ENCODE results near the gene TMEM151A. TPM values are rescaled to one million over a fixed set of nuclear protein-coding genes. Genes with fewer than 3 reads are reported as not detected.

The TMEM151A gene
- 0.15 TPM for polyA plus RNA-seq (2013, experiment 1 of 2)
- polyA plus RNA-seq (2013, experiment 2 of 2) = 0.17 TPM

- Histone ChIP-seq H3K36me3 (replicated peaks in 1 of 2; ENCODE audit: control insufficient read depth in 2 of 2, insufficient read depth in 2 of 2, low read length in 2 of 2) (peaks cover 0 to 4% of the 10 kb centered on the region in 2 donors), H2BK120ac (ENCODE audit: low read depth, low read length) (no peak within 1 kb of the TSS), H3K4me1 (ENCODE audit: control insufficient read depth in 2 of 2, insufficient read depth in 1 of 2, low read depth in 1 of 2, low read length in 2 of 2) (peaks cover 9 to 14% of the 10 kb centered on the region in 2 donors), H3K4ac (ENCODE audit: low read length) (no peak within 1 kb of the TSS), H3K23ac (ENCODE audit: low read depth, low read length, poor library complexity) (peak within 1 kb of the TSS; percentile 85), H3K4me3 (ENCODE audit: low read length in 2 of 2) (peak within 1 kb of the TSS in 1 of 2 donors; percentile 71), H3K9ac (ENCODE audit: low read depth, low read length, poor library complexity) (no peak within 1 kb of the TSS), H3K9me3 (replicated peaks in 1 of 2; ENCODE audit: control insufficient read depth in 2 of 2, insufficient read depth in 1 of 2, low read depth in 1 of 2, low read length in 2 of 2) (peaks cover 0 to 5% of the 10 kb centered on the region in 2 donors), H2BK12ac (ENCODE audit: low read length) (no peak within 1 kb of the TSS), H3K4me2 (ENCODE audit: insufficient read depth, low read length, poor library complexity, severe bottlenecking) (peak within 1 kb of the TSS; percentile 57), H4K8ac (ENCODE audit: low read depth, low read length) (no peak within 1 kb of the TSS), H2AK5ac (ENCODE audit: low read depth, low read length) (no peak within 1 kb of the TSS), H2BK5ac (ENCODE audit: low read length) (peak within 1 kb of the TSS; percentile 66), H3K27me3 (ENCODE audit: control insufficient read depth in 3 of 3, insufficient read depth in 3 of 3, low read depth in 1 of 3, low read length in 3 of 3) (peaks cover 19 to 58% (median 40%) of the 10 kb centered on the region in 3 experiments), H3K27ac (replicated peaks; ENCODE audit: low read length) (no peak within 1 kb of the TSS), H2BK15ac (ENCODE audit: low read length) (peak within 1 kb of the TSS; percentile 24), H4K91ac (ENCODE audit: low read depth, low read length, poor library complexity) (peak within 1 kb of the TSS; percentile 22), H3K79me1 (ENCODE audit: low read depth, low read length) (peaks cover 8% of the 10 kb centered on the region), H3K18ac (ENCODE audit: low read length) (peak within 1 kb of the TSS; percentile 85), H2AFZ (ENCODE audit: low read length) (peak within 1 kb of the TSS; percentile 68), H3K14ac (ENCODE audit: low read length) (peak within 1 kb of the TSS; percentile 2)
- no peak for DNase-seq (ENCODE audit: low spot score)
- WGBS, 2 donors (ENCODE audit: extremely low coverage in 2 of 2, insufficient read length in 2 of 2, insufficient replicate concordance in 1 of 2) = no CpG with 5 or more reads among the region's 95 CpGs
These were observed at the start of gene TMEM151A for GRCh38 chr11:66291706-66292542. Gene TMEM151A, plus strand, starts transcription at chr11:66291894. Its CDS starts 120 bp downstream, at chr11:66292014.

- H3K4ac ChIP-seq (ENCODE audit: low read length) = no peak overlapping the region
- H2BK120ac ChIP-seq (ENCODE audit: low read depth, low read length) = no peak overlapping the region
- H4K91ac ChIP-seq (ENCODE audit: low read depth, low read length, poor library complexity) = no peak overlapping the region
- H2BK12ac ChIP-seq (ENCODE audit: low read length) = no peak overlapping the region
- no peak overlapping the region for H3K9ac ChIP-seq (ENCODE audit: low read depth, low read length, poor library complexity)
- peaks cover 6 to 44% of the 10 kb centered on the region in 2 donors for H3K36me3 ChIP-seq (replicated peaks in 1 of 2; ENCODE audit: control insufficient read depth in 2 of 2, insufficient read depth in 2 of 2, low read length in 2 of 2)
- no peak overlapping the region for H2BK15ac ChIP-seq (ENCODE audit: low read length)
- no peak for DNase-seq (ENCODE audit: low spot score)
- peaks cover 0 to 5% of the 10 kb centered on the region in 2 donors for H3K4me1 ChIP-seq (ENCODE audit: control insufficient read depth in 2 of 2, insufficient read depth in 1 of 2, low read depth in 1 of 2, low read length in 2 of 2)
- H2AFZ ChIP-seq (ENCODE audit: low read length) = no peak overlapping the region
- no peak overlapping the region for H3K23ac ChIP-seq (ENCODE audit: low read depth, low read length, poor library complexity)
- H3K79me1 ChIP-seq (ENCODE audit: low read depth, low read length) = no peaks in the 10 kb centered on the region
- no peak overlapping the region for H3K4me2 ChIP-seq (ENCODE audit: insufficient read depth, low read length, poor library complexity, severe bottlenecking)
- H3K18ac ChIP-seq (ENCODE audit: low read length) = peak overlapping the region; percentile 3
- no peaks in the 10 kb centered on the region for H3K9me3 ChIP-seq (replicated peaks in 1 of 2; ENCODE audit: control insufficient read depth in 2 of 2, insufficient read depth in 1 of 2, low read depth in 1 of 2, low read length in 2 of 2)
- no peak overlapping the region for H4K8ac ChIP-seq (ENCODE audit: low read depth, low read length)
- no peak overlapping the region for H3K14ac ChIP-seq (ENCODE audit: low read length)
- H2BK5ac ChIP-seq (ENCODE audit: low read length) = no peak overlapping the region
- H3K27me3 ChIP-seq (ENCODE audit: control insufficient read depth in 3 of 3, insufficient read depth in 3 of 3, low read depth in 1 of 3, low read length in 3 of 3) = no peaks in the 10 kb centered on the region
- WGBS, 2 donors (ENCODE audit: extremely low coverage in 2 of 2, insufficient read length in 2 of 2, insufficient replicate concordance in 1 of 2) = no CpG with 5 or more reads among the region's 14 CpGs
- H3K4me3 ChIP-seq (ENCODE audit: low read length in 2 of 2) = no peak overlapping the region
- H2AK5ac ChIP-seq (ENCODE audit: low read depth, low read length) = no peak overlapping the region
- no peak overlapping the region for H3K27ac ChIP-seq (replicated peaks; ENCODE audit: low read length)
These were observed 49.5 kb upstream of the TMEM151A start for GRCh38 chr11:66242095-66242765.

- H4K91ac ChIP-seq (ENCODE audit: low read depth, low read length, poor library complexity) = no peak overlapping the region
- no peaks in the 10 kb centered on the region for H3K9me3 ChIP-seq (replicated peaks in 1 of 2; ENCODE audit: control insufficient read depth in 2 of 2, insufficient read depth in 1 of 2, low read depth in 1 of 2, low read length in 2 of 2)
- no peak overlapping the region for H3K14ac ChIP-seq (ENCODE audit: low read length)
- peak overlapping the region; percentile 44 for H2BK5ac ChIP-seq (ENCODE audit: low read length)
- WGBS, 2 donors (ENCODE audit: extremely low coverage in 2 of 2, insufficient read length in 2 of 2, insufficient replicate concordance in 1 of 2) = no CpG with 5 or more reads among the region's 13 CpGs
- H3K4me1 ChIP-seq (ENCODE audit: control insufficient read depth in 2 of 2, insufficient read depth in 1 of 2, low read depth in 1 of 2, low read length in 2 of 2) = peaks cover 0 to 5% of the 10 kb centered on the region in 2 donors
- no peaks in the 10 kb centered on the region for H3K27me3 ChIP-seq (ENCODE audit: control insufficient read depth in 3 of 3, insufficient read depth in 3 of 3, low read depth in 1 of 3, low read length in 3 of 3)
- DNase-seq (ENCODE audit: low spot score) = no peak
- H2AFZ ChIP-seq (ENCODE audit: low read length) = no peak overlapping the region
- H3K79me1 ChIP-seq (ENCODE audit: low read depth, low read length) = no peaks in the 10 kb centered on the region
- no peak overlapping the region for H3K4me2 ChIP-seq (ENCODE audit: insufficient read depth, low read length, poor library complexity, severe bottlenecking)
- H3K18ac ChIP-seq (ENCODE audit: low read length) = no peak overlapping the region
- H3K4ac ChIP-seq (ENCODE audit: low read length) = no peak overlapping the region
- no peak overlapping the region for H4K8ac ChIP-seq (ENCODE audit: low read depth, low read length)
- no peak overlapping the region for H2BK12ac ChIP-seq (ENCODE audit: low read length)
- H3K9ac ChIP-seq (ENCODE audit: low read depth, low read length, poor library complexity) = no peak overlapping the region
- H3K23ac ChIP-seq (ENCODE audit: low read depth, low read length, poor library complexity) = no peak overlapping the region
- no peak overlapping the region for H3K27ac ChIP-seq (replicated peaks; ENCODE audit: low read length)
- no peak overlapping the region for H3K4me3 ChIP-seq (ENCODE audit: low read length in 2 of 2)
- H2BK15ac ChIP-seq (ENCODE audit: low read length) = no peak overlapping the region
- no peak overlapping the region for H2BK120ac ChIP-seq (ENCODE audit: low read depth, low read length)
- H3K36me3 ChIP-seq (replicated peaks in 1 of 2; ENCODE audit: control insufficient read depth in 2 of 2, insufficient read depth in 2 of 2, low read length in 2 of 2) = peaks cover 3 to 37% of the 10 kb centered on the region in 2 donors
- no peak overlapping the region for H2AK5ac ChIP-seq (ENCODE audit: low read depth, low read length)
These were observed 47.7 kb upstream of the TMEM151A start for GRCh38 chr11:66243782-66244535.
